ENCODE data around the gene ACER2.

GRCh38 chr9:19379283-19379682 is 29.5 kb upstream of the ACER2 start:
- TF ChIP-seq EZH2 (IDR thresholded peaks at IDR 0.05; ENCODE audit: low read depth, unreplicated experiment) (no peak), POLR2AphosphoS5 (IDR thresholded peaks at IDR 0.05; ENCODE audit: low read depth) (no peak), NANOG (IDR thresholded peaks at IDR 0.05; ENCODE audit: borderline replicate concordance) (no peak), ETS1 (IDR thresholded peaks at IDR 0.05) (no peak), REST (IDR thresholded peaks at IDR 0.05; ENCODE audit: unreplicated experiment) (no peak), JUNB (IDR thresholded peaks at IDR 0.05; ENCODE audit: unreplicated experiment) (no peak), EZH2phosphoT487 (IDR thresholded peaks at IDR 0.05; ENCODE audit: unreplicated experiment) (no peak), STAT1 (IDR thresholded peaks at IDR 0.05; ENCODE audit: unreplicated experiment) (no peak), CREB1 (CRISPR knock-in tag; IDR thresholded peaks at IDR 0.05; ENCODE audit: low read depth) (no peak), ZNF331 (CRISPR knock-in tag; IDR thresholded peaks at IDR 0.05; ENCODE audit: low read depth) (no peak), ZNF114 (CRISPR knock-in tag; IDR thresholded peaks at IDR 0.05) (no peak)
- TF ChIP-seq, protein P1, sequence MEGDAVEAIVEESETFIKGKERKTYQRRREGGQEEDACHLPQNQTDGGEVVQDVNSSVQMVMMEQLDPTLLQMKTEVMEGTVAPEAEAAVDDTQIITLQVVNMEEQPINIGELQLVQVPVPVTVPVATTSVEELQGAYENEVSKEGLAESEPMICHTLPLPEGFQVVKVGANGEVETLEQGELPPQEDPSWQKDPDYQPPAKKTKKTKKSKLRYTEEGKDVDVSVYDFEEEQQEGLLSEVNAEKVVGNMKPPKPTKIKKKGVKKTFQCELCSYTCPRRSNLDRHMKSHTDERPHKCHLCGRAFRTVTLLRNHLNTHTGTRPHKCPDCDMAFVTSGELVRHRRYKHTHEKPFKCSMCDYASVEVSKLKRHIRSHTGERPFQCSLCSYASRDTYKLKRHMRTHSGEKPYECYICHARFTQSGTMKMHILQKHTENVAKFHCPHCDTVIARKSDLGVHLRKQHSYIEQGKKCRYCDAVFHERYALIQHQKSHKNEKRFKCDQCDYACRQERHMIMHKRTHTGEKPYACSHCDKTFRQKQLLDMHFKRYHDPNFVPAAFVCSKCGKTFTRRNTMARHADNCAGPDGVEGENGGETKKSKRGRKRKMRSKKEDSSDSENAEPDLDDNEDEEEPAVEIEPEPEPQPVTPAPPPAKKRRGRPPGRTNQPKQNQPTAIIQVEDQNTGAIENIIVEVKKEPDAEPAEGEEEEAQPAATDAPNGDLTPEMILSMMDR (conservative IDR thresholded peaks at IDR 0.05; ENCODE audit: low read depth in 2 of 2): no peak
- TF ChIP-seq, protein P2, sequence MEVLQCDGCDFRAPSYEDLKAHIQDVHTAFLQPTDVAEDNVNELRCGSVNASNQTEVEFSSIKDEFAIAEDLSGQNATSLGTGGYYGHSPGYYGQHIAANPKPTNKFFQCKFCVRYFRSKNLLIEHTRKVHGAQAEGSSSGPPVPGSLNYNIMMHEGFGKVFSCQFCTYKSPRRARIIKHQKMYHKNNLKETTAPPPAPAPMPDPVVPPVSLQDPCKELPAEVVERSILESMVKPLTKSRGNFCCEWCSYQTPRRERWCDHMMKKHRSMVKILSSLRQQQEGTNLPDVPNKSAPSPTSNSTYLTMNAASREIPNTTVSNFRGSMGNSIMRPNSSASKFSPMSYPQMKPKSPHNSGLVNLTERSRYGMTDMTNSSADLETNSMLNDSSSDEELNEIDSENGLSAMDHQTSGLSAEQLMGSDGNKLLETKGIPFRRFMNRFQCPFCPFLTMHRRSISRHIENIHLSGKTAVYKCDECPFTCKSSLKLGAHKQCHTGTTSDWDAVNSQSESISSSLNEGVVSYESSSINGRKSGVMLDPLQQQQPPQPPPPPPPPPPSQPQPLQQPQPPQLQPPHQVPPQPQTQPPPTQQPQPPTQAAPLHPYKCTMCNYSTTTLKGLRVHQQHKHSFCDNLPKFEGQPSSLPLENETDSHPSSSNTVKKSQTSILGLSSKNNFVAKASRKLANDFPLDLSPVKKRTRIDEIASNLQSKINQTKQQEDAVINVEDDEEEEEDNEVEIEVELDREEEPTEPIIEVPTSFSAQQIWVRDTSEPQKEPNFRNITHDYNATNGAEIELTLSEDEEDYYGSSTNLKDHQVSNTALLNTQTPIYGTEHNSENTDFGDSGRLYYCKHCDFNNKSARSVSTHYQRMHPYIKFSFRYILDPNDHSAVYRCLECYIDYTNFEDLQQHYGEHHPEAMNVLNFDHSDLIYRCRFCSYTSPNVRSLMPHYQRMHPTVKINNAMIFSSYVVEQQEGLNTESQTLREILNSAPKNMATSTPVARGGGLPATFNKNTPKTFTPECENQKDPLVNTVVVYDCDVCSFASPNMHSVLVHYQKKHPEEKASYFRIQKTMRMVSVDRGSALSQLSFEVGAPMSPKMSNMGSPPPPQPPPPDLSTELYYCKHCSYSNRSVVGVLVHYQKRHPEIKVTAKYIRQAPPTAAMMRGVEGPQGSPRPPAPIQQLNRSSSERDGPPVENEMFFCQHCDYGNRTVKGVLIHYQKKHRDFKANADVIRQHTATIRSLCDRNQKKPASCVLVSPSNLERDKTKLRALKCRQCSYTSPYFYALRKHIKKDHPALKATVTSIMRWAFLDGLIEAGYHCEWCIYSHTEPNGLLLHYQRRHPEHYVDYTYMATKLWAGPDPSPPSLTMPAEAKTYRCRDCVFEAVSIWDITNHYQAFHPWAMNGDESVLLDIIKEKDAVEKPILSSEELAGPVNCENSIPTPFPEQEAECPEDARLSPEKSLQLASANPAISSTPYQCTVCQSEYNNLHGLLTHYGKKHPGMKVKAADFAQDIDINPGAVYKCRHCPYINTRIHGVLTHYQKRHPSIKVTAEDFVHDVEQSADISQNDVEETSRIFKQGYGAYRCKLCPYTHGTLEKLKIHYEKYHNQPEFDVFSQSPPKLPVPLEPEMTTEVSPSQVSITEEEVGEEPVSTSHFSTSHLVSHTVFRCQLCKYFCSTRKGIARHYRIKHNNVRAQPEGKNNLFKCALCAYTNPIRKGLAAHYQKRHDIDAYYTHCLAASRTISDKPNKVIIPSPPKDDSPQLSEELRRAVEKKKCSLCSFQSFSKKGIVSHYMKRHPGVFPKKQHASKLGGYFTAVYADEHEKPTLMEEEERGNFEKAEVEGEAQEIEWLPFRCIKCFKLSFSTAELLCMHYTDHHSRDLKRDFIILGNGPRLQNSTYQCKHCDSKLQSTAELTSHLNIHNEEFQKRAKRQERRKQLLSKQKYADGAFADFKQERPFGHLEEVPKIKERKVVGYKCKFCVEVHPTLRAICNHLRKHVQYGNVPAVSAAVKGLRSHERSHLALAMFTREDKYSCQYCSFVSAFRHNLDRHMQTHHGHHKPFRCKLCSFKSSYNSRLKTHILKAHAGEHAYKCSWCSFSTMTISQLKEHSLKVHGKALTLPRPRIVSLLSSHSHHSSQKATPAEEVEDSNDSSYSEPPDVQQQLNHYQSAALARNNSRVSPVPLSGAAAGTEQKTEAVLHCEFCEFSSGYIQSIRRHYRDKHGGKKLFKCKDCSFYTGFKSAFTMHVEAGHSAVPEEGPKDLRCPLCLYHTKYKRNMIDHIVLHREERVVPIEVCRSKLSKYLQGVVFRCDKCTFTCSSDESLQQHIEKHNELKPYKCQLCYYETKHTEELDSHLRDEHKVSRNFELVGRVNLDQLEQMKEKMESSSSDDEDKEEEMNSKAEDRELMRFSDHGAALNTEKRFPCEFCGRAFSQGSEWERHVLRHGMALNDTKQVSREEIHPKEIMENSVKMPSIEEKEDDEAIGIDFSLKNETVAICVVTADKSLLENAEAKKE (CRISPR knock-in tag; IDR thresholded peaks at IDR 0.05): no peak

Measured in GM23338 (cell line).